HG02852 (cell line): ENCODE data around the gene USF3.

Source experiments
- ATAC-seq: cut with Tn5 transposase; IDR thresholded peaks from one replicate; pipeline ENCODE4 v1.9.1; 2021; ENCODE audit warnings: mild to moderate bottlenecking, moderate library complexity; ENCODE audit not compliant: unreplicated experiment

The USF3 gene

DNA sequence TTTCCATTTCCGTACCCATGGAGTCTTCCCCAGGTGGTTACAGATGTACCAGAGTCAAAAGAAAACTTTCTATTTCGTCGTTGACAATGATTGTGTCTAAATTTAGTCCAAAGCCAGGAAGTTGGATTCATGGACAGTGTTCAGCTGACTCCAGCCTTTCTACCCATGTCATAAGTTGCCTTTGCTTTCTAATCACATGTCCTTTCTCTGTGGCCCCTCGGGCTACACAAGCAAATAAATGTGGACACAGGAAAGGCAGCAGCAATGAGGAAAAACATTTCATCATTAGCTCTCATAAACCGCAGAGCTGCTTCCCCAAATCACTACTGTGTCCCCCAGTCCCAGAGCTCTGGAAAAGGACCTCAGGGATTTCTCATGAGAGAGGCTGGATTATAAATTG is 82.0 kb downstream of the USF3 start:
- no peak for ATAC-seq

GRCh38 chr3:113607219-113607596 is 89.2 kb downstream of the USF3 start:
- ATAC-seq, result no peak

- peak; percentile 99 for ATAC-seq
Measured at GRCh38 chr3:113606539-113607218, 89.8 kb downstream of the USF3 start.

- no peak for ATAC-seq
Measured at GRCh38 chr3:113602836-113603235, 93.6 kb downstream of the USF3 start.

DNA sequence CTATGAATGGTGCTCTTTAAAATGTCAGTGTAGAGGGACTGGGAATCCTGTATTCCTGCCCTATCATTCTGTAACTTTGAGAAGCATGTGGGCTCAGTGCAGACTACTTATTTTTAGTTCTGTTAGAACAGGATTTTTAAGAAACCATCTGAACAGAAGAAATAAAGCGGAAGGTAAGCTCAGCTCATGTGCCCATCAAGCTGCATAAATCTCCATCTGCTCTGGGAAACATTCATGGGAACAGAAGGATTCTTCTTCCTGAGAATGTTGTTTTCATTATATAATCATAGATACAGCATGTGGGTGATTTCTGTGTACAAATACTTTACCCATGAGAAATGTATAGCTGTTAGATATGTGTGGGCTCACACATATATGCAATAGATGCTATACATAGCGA is 94.2 kb downstream of the USF3 start:
- no peak for ATAC-seq

DNA sequence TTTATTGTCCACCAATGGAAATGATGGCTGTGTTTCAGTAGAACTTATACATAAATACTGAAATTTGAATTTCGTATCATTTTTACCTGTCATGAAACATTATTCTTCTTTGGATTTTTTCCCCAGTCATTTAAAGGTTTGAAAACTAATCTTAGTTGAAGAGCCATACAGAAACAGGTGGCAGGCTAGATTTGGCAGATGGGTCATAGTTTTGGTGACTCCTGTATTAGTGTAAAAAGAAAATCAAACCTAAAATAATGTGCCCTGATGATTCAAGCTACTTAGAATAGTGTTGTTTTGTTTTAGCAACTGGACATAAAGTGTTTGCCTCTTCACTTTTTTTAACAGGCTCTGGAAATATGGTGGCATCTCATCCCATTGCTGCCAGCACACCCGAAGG is 95.2 kb downstream of the USF3 start:
- ATAC-seq, result no peak

DNA sequence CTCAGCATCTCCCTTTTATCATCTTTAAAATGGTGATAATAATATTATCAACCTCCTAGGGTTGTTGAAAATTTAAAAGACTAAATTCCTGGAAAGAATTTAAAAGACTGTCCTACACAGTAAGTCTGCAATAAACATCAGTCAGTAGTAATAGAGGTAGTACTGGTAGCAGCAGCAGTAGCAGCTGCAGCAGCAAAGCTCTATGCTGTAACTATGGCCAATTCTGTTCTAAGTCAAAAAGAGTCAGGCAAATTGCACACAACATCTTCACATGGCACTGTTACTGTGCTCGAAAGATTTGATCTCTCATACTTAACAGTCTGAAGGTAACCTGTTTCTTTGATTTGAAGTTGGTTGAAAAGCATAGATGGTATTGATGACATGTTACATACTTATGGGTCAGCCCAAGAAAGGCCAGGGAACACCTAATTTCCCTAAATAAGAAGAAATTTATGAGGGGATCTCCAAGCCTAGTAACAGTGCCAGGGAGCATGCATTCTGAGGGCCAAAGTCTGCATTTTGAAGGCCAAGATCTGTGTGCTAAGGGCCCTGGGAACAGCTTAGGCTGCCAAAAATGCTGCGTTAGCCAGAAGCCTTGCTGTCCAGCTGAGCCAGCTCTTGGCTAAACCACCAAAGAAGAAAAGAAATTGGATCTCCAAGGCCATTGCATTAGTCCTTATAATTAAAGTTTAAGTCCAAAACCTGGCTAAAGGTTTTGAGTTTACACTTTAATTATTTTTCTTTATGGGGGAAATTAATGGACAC is 95.8 kb downstream of the USF3 start:
- no peak for ATAC-seq
